AG10803 (cell line): ENCODE data around the gene PPIP5K2.

Experiments used
- DNase-seq: peaks from one replicate; pipeline ENCODE4 v3.0.0; 2010; ENCODE audit warnings: low read depth
- H3K4me3 ChIP-seq: 2 replicates; pipeline ENCODE4 v1.5.1; 2011; ENCODE audit warnings: mild to moderate bottlenecking, low read length, control low read depth
- TF ChIP-seq, protein P1 (sequence below): conservative IDR thresholded peaks from 2 replicates; pipeline ENCODE4 v1.5.1; 2011; ENCODE audit warnings: mild to moderate bottlenecking, low read length, control low read depth, inconsistent platforms

Gene PPIP5K2

GRCh38 chr5:103151156-103151555, 31.1 kb downstream of the PPIP5K2 start:
- DNase-seq: no peak
- no peak overlapping the region for H3K4me3 ChIP-seq
- TF ChIP-seq, protein P1, sequence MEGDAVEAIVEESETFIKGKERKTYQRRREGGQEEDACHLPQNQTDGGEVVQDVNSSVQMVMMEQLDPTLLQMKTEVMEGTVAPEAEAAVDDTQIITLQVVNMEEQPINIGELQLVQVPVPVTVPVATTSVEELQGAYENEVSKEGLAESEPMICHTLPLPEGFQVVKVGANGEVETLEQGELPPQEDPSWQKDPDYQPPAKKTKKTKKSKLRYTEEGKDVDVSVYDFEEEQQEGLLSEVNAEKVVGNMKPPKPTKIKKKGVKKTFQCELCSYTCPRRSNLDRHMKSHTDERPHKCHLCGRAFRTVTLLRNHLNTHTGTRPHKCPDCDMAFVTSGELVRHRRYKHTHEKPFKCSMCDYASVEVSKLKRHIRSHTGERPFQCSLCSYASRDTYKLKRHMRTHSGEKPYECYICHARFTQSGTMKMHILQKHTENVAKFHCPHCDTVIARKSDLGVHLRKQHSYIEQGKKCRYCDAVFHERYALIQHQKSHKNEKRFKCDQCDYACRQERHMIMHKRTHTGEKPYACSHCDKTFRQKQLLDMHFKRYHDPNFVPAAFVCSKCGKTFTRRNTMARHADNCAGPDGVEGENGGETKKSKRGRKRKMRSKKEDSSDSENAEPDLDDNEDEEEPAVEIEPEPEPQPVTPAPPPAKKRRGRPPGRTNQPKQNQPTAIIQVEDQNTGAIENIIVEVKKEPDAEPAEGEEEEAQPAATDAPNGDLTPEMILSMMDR: no peak

GRCh38 chr5:103166706-103167105, 46.6 kb downstream of the PPIP5K2 start:
- DNase-seq: no peak
- H3K4me3 ChIP-seq: no peak overlapping the region
- TF ChIP-seq, protein P1: no peak

DNA sequence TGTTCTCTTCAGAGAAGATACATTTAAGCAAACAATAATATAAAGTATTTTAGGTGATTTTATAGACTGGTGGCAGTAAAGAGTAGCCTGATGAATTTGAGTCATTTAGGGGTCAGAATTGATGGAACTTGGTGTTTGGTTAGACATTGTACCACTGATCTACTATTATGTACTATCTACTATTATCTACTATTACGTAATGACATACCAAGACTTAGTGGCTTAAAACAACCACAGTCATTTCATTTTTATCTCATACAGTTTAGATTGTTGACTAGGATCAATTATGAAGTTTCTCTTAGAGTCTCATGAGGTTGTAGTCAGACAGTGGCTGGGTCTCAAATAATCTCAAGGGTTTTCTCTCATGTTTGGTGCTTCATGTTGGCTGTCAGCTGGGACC, 54.0 kb downstream of the PPIP5K2 start:
- no peak for DNase-seq
- TF ChIP-seq, protein P1: no peak
- no peak overlapping the region for H3K4me3 ChIP-seq

GRCh38 chr5:103177543-103177942, 57.4 kb downstream of the PPIP5K2 start:
- no peak for DNase-seq
- no peak overlapping the region for H3K4me3 ChIP-seq
- TF ChIP-seq, protein P1: no peak

DNA sequence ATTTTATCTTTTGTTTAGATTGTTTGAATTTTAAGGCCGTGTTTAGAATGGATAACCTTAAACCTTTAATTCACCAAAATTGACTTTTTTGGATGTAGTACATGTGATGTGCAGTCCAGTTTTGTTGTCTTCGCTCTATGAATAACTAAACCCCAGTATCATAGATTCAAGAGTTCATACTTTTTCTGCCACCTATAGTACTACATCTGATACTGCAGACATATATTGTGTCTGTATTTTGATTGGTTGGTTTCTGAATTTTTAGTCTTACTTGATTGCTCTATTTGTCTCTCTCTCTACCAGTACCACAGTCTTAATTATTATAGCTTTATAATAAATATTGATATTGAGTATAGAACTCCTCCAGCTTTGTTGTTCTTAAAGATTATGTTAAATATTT, 58.1 kb downstream of the PPIP5K2 start:
- no peak overlapping the region for H3K4me3 ChIP-seq
- no peak for DNase-seq
- TF ChIP-seq, protein P1: no peak

DNA sequence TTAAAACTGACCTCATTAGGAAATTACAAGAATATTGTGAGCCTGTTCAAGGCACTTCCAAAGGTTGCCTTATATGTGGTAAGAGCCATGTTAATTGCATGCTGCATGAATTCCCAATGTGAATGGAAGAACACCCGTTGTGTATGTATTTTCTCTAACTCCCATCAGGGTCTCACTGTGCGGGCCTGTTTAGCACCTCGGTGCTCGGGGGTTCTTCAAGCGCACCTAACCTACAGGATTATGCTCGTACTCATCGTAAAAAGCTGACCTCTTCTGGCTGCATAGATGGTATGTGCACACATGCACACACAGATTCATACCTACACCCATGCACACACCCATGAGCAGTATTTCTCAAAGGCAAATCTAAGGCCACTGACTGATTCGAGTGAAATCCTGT, 66.1 kb downstream of the PPIP5K2 start:
- TF ChIP-seq, protein P1: no peak
- DNase-seq: no peak
- H3K4me3 ChIP-seq: no peak overlapping the region

DNA sequence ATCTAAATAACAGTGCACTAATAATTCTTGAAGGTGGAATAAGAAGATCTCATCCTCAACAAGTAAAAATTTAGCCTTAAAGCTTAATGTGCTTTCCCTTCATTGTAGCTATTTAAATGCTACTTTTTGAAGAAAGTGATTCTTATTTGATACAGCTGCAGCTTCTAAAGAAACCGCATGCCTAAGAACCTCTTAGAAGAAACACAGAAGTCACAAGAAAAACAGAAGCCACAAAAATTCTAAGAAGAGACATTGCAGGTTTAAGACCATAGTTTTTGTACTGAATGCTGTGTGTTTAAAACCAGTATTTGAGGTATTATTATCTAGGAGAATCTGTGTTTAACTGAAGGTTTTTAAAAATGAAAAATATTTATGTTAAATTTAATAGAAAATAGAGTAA, 68.3 kb downstream of the PPIP5K2 start:
- TF ChIP-seq, protein P1: no peak
- DNase-seq: no peak
- no peak overlapping the region for H3K4me3 ChIP-seq
